Activated CD8-positive, alpha-beta memory T cell treated with anti-CD3 and anti-CD28 coated beads, Interleukin-2, amount 50 U/mL, for 1 hour (primary cell): ENCODE results near the gene TGFBR2.

Source experiments
- DNase-seq: peaks from one replicate; pipeline ENCODE4 v3.0.0-alpha.2; 2020; ENCODE audit errors: extremely low read depth

Gene TGFBR2

DNA sequence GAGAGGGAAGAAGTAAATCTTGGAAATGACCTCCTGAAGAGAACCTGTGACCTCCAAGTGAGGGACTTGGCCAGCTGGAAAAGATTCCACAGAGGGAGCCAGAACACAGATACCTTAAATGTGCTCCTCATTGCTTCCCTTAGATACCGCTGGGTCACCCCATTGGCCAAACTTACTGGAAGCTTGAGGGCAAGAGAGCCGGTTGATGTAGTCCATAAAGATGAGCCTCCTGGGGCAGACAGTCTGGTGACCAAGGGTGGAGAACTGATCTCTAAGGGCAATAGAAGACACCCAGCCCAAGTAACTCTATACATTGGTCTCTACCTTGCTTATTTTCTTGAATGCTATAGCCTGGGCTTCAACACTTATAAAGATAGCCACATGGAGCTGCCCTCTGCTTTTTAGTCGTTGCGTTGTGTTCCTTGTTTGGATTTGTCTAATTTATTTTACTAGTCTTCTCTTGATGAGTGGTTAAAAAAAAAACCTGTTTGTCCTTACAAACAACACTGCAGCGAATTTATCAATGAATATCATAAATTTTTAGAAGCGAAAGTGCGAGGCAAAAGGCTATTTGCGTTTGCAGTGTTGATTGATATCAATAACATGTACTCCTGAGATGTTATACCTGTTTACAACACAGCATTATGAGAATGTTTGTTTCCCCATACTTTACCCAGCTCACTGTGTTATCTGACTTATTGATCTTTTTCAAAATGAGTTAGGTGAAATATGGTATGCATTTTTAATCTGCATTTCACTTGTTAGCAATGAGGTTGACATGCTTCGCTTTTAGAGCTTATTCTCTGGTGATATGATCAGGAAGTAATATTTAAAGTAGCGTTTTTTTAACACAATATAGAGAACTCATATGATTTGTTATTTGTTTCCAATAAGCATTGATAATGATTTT is 31.2 kb downstream of the TGFBR2 start:
- no peak for DNase-seq

DNA sequence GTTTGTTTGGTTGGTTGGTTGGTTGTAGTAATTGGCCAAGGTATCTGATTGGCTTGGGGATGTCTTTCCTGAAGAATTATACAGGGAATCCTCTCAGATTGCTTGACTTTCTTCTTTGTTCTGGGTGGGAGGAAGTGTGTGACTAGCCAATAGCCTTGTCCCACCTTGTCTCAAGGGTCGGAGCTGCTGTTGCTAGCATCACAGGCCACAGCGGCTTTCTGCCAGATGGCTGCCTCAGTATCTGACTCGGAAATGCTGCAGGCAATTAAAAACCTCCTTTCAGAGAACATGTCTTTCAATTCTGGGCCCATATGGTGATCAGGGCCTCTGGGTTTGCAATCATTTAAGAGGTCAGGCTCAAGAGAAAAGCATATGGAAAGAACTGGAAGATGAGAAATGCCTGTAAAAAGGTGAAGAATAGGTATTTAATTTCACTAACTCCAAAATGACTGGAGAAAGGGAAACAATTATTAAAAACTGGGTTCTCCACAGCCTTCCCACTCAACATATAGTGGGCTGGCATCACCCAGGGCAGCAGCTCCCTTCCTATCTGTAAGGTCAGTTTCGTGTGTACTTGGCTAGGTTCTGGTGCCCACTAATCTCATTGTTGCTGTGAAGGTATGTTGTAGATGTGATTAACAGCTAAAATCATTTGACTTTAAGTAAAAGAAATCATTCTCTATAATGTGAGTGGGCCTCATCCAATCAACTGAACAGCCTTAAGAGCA is 32.4 kb downstream of the TGFBR2 start:
- no peak for DNase-seq

GRCh38 chr3:30639937-30640336 is 33.5 kb downstream of the TGFBR2 start:
- DNase-seq = no peak

DNA sequence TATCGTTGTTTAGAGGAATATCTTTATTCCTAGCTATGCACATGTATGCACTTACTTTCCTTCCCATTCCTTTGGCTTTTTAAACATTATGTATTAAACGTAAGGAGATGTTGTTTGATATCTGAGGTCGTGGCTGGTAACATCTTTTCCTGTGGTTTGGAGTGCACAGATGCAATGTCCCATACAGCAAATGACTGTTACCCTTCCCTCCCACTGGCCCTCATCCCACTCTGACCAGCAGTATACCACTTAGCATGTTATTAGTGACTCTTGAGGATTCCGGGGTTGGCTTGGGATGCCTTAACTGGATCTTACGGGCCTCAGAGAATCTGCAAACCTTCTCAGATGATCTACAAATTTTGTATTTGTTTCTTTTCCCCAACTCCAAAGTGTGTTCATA is 34.5 kb downstream of the TGFBR2 start:
- DNase-seq = no peak

- no peak for DNase-seq
Measured at GRCh38 chr3:30641416-30642251, 35.2 kb downstream of the TGFBR2 start.

- no peak for DNase-seq
Measured at GRCh38 chr3:30642849-30643361, 36.5 kb downstream of the TGFBR2 start.

GRCh38 chr3:30643763-30644462 is 37.5 kb downstream of the TGFBR2 start:
- no peak for DNase-seq

- no peak for DNase-seq
Measured at GRCh38 chr3:30644615-30645014, 38.2 kb downstream of the TGFBR2 start.

DNA sequence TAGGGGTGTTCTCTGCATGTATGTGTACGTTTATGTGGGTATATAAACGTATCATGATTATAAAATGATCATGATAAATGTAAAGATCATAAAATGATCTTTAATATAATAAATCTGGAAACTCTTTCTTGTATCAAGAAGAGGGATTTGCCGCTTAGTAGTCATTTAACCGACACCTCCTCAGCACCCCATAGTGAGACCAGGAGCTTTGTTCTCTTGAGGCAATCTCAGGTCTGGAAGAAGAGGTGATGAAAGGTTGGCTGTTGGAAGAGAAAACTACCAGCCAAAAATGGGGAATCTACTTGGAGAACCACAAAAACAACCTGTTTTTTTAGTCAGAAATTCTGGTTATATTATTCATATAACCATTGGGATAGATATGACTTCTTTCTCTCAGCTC is 38.7 kb downstream of the TGFBR2 start:
- no peak for DNase-seq

- DNase-seq = no peak
Measured at GRCh38 chr3:30646181-30646876, 39.9 kb downstream of the TGFBR2 start.

GRCh38 chr3:30646961-30647752 is 40.8 kb downstream of the TGFBR2 start:
- no peak for DNase-seq

- no peak for DNase-seq
Measured at GRCh38 chr3:30648670-30649357, 42.4 kb downstream of the TGFBR2 start.

DNA sequence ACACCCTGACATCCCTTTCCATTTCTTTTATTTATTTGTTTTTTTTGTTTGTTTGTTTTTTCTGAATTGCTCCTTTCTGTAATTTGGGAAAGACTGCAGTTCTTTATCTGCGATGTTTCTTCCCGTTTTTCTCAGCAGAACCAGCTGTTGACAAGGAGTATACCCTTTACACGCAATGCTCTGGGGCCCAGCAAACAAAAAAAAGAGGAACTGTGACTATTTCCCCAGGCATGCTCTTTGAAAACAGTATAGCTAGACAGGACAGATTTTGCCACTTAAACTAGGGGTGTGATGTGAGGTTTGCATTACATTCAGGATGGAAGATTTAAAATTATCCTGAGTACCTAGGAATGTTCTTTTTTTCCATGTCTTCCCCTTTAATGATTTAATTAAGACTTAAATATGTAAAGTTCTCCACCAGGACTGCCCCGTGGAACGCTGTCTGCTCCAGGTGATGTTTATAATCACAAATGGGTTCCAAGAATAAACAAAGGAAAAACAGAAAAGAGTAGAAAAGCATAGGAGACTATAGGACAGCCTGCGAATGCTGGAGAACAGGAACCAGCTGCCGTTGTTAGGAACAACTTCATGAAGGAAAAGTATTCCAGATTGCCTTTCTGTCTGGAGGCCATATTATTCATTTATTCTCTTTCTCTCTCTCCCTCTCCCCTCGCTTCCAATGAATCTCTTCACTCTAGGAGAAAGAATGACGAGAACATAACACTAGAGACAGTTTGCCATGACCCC is 43.3 kb downstream of the TGFBR2 start:
- no peak for DNase-seq

DNA sequence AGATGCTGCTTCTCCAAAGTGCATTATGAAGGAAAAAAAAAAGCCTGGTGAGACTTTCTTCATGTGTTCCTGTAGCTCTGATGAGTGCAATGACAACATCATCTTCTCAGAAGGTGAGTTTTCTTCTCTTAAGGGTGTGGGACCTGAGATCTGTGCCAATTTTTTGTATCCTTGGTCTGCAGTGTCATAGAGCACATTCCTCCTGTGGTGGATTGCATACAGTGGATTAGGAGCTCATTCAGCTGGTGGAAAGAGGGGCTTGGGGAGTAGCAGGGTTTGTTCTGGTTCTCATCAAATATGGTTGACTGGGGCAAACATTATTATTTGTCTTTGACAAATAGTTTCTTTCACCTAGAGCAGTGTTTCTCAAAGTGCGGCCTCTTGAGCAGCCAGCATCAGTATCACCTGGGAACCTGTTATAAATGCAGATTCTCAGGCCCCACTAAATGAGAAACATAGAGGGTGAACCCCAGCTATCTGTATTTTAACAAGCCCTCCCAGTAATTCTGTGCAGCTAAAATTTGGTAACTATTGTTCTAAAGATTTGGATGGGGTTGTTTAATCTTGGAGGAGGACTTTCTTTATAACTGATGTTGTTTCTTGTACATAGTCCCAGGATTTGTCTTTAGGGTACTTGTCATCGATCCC is 44.1 kb downstream of the TGFBR2 start:
- DNase-seq = no peak

DNA sequence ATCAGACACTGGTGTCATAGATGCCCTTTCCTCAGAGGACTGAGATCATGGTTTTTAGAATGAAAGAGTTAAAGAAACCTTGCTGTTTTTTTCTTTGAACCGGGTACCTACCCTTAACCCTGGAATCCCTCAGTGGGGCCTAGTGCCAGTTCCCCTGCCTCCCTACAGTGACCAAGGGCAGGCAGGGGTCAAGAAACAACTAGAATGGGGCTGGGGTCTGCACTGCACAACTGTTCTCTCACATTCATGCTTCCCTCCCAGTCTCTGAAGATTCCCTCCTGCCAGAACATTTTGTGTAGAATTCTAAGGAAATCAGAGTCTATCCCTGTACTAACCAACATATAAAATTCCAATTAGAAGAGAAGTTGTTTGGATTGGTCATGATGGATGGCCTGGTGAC is 47.9 kb downstream of the TGFBR2 start:
- DNase-seq = no peak

- no peak for DNase-seq
Measured at GRCh38 chr3:30655187-30655812, 48.9 kb downstream of the TGFBR2 start.

DNA sequence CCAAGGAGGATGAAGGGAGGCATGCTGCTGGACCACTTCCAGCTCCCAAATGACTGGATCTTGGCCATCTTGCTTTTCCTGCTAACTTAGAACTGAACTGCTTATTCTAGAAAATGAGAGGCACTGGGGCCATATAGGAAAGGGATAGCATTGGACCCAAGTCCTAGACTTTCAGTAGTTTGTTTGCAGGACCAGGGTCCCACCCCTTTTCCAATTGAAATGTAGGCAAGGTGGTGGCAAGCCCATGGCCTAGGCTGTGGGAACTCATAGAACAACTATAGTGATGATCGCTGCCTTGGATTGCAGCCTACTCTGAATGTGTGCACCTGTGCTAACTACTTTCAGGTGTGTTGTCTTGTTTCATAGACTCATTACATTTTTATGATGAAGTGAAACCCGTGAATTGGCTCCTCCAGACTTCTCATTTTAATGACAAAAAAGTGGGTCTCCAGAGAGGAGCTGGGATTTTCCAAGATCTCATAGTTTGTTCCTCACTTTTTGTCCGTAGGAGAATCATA is 50.3 kb downstream of the TGFBR2 start:
- no peak for DNase-seq
